ENCODE data around the gene CLSTN2. TPM values are rescaled to one million over a fixed set of nuclear protein-coding genes. Genes with fewer than 3 reads are reported as not detected.

The CLSTN2 gene
- total RNA-seq, 1 donor from 2014 or later, result not detected

DNA sequence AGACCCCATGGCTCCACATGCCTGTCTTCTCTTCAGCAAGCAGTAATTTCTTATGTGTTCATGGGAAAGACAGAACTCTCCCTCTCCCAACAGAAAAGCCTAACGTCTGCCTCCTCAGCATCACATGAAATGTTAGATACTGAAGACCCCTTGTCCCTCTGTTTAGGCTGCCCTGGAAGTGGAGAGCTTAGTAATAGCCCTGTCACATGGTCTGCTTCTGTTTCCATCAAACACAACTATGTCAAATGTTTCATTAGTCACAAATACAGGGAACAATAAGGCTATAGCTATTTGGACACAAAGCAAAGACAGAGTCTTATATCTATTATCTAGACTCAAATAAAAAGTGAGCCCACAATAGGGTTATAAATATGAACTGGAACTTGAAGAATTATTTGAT is 552.6 kb downstream of the CLSTN2 start:
- CTCF ChIA-PET, result no interaction called here

GRCh38 chr3:140493271-140493670 is 558.3 kb downstream of the CLSTN2 start:
- intact Hi-C loops (cut with micrococcal nuclease), result no loop called here
- Mint-ChIP-seq H3K27me3 (no peaks in the 10 kb centered on the region), H3K36me3 (ENCODE audit: low read depth) (no peaks in the 10 kb centered on the region), H3K9me3 (no peaks in the 10 kb centered on the region), H3K27ac (no peak overlapping the region), H3K4me3 (no peak overlapping the region), H3K4me1 (no peaks in the 10 kb centered on the region)
- ChIA-PET POLR2A (no interaction called here), CTCF (no interaction called here)
- TF ChIP-seq CTCF (IDR thresholded peaks at IDR 0.05), result no peak
- ATAC-seq (ENCODE audit: low read depth), result no peak
- DNase-seq, result no peak

More for the DNA sequence above, 552.6 kb downstream of the CLSTN2 start:
- no peak for TF ChIP-seq CTCF (IDR thresholded peaks at IDR 0.05)
- Mint-ChIP-seq H3K27ac (no peak overlapping the region), H3K4me3 (no peak overlapping the region), H3K27me3 (peaks cover 3% of the 10 kb centered on the region), H3K9me3 (peaks cover 4% of the 10 kb centered on the region), H3K36me3 (ENCODE audit: low read depth) (no peaks in the 10 kb centered on the region), H3K4me1 (no peaks in the 10 kb centered on the region)
- no peak for DNase-seq
- ATAC-seq (ENCODE audit: low read depth), result no peak
- POLR2A ChIA-PET, result no interaction called here
- intact Hi-C loops (cut with micrococcal nuclease), result no loop called here

- no peaks in the 10 kb centered on the region for H3K9me3 Mint-ChIP-seq
- no peak overlapping the region for H3K27ac Mint-ChIP-seq
- no peak for DNase-seq
- H3K4me3 Mint-ChIP-seq, result no peak overlapping the region
- intact Hi-C loops (cut with micrococcal nuclease), result no loop called here
- no peaks in the 10 kb centered on the region for H3K4me1 Mint-ChIP-seq
- H3K27me3 Mint-ChIP-seq, result no peaks in the 10 kb centered on the region
- ATAC-seq (ENCODE audit: low read depth), result no peak
- H3K36me3 Mint-ChIP-seq (ENCODE audit: low read depth), result no peaks in the 10 kb centered on the region
- TF ChIP-seq CTCF (IDR thresholded peaks at IDR 0.05), result no peak
- ChIA-PET CTCF (no interaction called here), POLR2A (no interaction called here)
Measured at GRCh38 chr3:140494970-140495369, 560.0 kb downstream of the CLSTN2 start.

DNA sequence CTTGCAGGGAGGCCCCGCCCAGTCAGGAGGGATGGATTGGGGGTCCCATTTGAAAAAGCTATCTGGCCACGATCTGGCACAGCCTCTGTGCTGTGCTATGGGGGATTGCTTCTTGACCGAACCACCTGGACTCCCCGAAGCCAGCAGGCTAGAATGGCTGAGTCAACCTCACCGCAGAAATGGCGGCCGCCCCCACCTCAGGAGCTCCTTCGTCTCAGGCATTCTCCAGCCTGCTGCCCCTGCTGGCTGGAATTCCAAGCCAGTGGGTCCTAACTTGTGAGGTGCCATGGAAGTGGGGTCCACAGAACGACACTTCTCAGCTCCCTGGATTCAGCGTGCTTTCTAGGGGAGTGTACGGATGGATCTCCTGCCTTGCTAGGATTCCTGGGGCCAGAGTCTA is 562.3 kb downstream of the CLSTN2 start:
- H3K9me3 Mint-ChIP-seq, result no peaks in the 10 kb centered on the region
- H3K4me3 Mint-ChIP-seq, result no peak overlapping the region
- intact Hi-C loops (cut with micrococcal nuclease), result no loop called here
- DNase-seq (no peak), ATAC-seq (ENCODE audit: low read depth) (no peak)
- peaks cover 10% of the 10 kb centered on the region for H3K27me3 Mint-ChIP-seq
- no peaks in the 10 kb centered on the region for H3K36me3 Mint-ChIP-seq (ENCODE audit: low read depth)
- H3K4me1 Mint-ChIP-seq, result no peaks in the 10 kb centered on the region
- H3K27ac Mint-ChIP-seq, result no peak overlapping the region
- ChIA-PET CTCF (no interaction called here), POLR2A (no interaction called here)
- TF ChIP-seq CTCF (IDR thresholded peaks at IDR 0.05), result no peak

DNA sequence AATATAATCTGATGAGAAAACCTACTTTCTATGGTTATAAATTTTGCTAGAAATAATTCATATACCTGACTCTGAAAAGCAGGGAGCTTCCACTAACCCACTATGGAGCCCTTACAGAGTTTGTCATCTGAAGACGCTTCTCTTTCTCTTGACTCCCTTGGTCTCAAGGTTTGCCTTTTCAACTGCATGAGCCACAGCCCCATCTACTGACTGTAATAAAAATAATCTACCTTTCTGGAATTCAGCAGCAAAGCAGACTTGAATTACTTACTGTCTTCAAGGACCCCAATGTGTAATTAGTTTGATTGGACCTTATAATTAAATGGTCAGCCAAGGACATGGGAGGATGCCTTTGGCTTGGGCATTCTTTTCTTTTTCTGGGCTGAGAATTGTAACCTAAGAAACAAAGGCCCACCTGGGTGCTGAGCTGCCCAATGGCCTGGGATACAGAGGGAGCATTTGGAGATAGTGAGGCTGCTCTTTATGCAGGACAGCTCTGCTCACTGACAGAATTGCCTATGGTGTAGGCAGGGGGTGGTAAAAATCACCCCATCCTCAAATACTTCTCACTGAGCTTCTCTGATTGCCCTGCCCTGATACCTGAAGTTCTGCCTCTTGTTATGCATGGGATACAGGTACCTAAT is 564.3 kb downstream of the CLSTN2 start:
- no peaks in the 10 kb centered on the region for H3K9me3 Mint-ChIP-seq
- ATAC-seq (ENCODE audit: low read depth), result no peak
- H3K4me1 Mint-ChIP-seq, result no peaks in the 10 kb centered on the region
- intact Hi-C loops (cut with micrococcal nuclease), result no loop called here
- H3K27me3 Mint-ChIP-seq, result peaks cover 10% of the 10 kb centered on the region
- DNase-seq, result no peak
- H3K36me3 Mint-ChIP-seq (ENCODE audit: low read depth), result no peaks in the 10 kb centered on the region
- ChIA-PET POLR2A (no interaction called here), CTCF (no interaction called here)
- TF ChIP-seq CTCF (IDR thresholded peaks at IDR 0.05), result no peak
- no peak overlapping the region for H3K4me3 Mint-ChIP-seq
- no peak overlapping the region for H3K27ac Mint-ChIP-seq

Measured in activated B cell treated with CpG ODN at 0.5 μM for 24 hours (primary cell).